GM10248 (cell line): ENCODE results near the gene CHRNA7.

Experiments used
- CTCF ChIA-PET: fragments of 300-600 bp; sonication (Branson Sonifier 250); formaldehyde crosslinking; extraction: SDS; loops from one replicate; lab custom pipeline; 2021; ENCODE audit warnings: antibody characterized with exemption; lab: Yijun Ruan, JAX
- POLR2A ChIA-PET: fragments of 350-650 bp; sonication (Branson Sonifier 250); formaldehyde crosslinking; extraction: SDS; loops from one replicate; lab custom pipeline; 2020; ENCODE audit warnings: antibody characterized with exemption; lab: Yijun Ruan, JAX
- DNase-seq: peaks from one replicate; pipeline ENCODE4 v3.0.0; 2012; ENCODE audit errors: extremely low spot score
- TF ChIP-seq, protein P1 (sequence below): IDR thresholded peaks from 2 replicates; pipeline ENCODE4 v1.5.1; 2012; ENCODE audit warnings: mild to moderate bottlenecking, low read depth; ENCODE audit errors: extremely low read depth, missing control alignments, control extremely low read depth

The CHRNA7 gene

DNA sequence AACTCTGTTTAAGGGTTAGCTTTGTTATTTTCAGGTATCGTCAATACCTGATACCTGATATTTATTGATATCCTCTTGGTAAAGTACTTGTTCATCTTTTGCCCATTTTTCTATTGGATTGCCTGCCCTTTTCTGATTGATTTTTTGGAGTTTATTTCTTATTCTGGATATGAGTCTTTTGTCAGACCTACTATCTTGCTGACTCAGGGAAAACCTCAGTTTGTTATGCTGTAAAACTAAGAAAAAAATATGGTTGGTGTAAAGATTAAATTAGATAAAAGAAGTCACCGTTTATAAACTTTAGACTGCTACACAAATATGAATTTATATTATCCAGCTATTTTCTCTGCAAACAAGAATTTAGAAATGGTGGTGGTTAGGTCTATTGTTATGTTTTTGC lies 65.9 kb downstream of the CHRNA7 start:
- CTCF ChIA-PET, result no interaction called here
- TF ChIP-seq, protein P1, sequence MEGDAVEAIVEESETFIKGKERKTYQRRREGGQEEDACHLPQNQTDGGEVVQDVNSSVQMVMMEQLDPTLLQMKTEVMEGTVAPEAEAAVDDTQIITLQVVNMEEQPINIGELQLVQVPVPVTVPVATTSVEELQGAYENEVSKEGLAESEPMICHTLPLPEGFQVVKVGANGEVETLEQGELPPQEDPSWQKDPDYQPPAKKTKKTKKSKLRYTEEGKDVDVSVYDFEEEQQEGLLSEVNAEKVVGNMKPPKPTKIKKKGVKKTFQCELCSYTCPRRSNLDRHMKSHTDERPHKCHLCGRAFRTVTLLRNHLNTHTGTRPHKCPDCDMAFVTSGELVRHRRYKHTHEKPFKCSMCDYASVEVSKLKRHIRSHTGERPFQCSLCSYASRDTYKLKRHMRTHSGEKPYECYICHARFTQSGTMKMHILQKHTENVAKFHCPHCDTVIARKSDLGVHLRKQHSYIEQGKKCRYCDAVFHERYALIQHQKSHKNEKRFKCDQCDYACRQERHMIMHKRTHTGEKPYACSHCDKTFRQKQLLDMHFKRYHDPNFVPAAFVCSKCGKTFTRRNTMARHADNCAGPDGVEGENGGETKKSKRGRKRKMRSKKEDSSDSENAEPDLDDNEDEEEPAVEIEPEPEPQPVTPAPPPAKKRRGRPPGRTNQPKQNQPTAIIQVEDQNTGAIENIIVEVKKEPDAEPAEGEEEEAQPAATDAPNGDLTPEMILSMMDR, result no peak
- no peak for DNase-seq
- POLR2A ChIA-PET, result no interaction called here

DNA sequence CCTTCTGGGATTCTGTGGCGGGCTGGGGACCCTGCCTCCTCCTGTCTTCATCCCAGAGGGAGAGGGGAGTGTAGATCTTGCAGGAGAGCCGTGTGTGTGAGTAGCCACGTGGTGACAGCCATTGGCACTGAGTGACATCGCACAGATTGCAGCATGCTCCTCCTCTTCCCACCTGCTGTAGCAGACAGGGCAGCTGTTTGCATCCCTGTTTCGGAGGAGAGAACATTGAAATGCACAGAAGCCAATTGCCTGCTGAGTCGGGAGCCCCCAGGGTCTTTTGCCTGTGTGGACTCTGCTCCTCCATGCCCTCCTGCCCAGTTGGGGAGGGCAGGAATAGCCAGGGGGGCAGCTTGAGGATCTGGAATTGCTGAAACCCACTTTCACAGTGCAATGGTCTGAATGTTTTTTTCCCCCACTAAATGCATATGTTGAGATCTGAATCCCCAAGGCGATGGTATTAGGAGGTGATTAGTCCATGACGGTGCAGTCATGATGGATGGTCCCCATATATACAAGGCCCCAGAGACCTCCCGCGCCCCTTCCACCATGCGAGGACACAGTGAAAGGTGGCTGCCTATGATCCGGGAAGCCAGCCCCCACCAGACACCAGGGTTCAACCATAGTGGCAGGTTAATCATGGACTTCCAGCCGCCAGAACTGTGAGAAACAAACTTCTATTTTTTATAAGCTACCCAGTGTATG lies 66.8 kb downstream of the CHRNA7 start:
- TF ChIP-seq, protein P1, result no peak
- ChIA-PET POLR2A (no interaction called here), CTCF (no interaction called here)
- DNase-seq, result no peak

DNA sequence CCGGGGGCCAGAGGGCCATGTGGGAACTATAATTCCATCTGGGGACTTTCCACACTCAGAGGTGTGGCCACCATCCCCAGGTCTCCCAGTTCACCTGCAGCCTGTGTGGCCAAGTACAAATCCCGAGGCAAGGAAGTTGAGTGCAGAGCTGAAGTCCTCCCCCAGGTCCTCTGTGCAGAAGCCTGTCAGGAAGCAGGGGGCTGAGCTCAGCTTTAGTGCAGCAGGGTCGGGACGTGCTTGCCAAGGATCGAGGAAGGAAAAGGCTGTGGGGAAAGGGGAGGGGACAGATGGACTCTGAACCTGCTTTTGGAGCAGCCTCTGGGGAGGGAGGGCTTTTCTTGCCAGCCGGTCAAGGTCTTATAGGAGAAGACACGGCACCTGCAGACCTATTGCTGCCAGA lies 67.7 kb downstream of the CHRNA7 start:
- ChIA-PET CTCF (no interaction called here), POLR2A (no interaction called here)
- DNase-seq, result no peak
- TF ChIP-seq, protein P1, result no peak

DNA sequence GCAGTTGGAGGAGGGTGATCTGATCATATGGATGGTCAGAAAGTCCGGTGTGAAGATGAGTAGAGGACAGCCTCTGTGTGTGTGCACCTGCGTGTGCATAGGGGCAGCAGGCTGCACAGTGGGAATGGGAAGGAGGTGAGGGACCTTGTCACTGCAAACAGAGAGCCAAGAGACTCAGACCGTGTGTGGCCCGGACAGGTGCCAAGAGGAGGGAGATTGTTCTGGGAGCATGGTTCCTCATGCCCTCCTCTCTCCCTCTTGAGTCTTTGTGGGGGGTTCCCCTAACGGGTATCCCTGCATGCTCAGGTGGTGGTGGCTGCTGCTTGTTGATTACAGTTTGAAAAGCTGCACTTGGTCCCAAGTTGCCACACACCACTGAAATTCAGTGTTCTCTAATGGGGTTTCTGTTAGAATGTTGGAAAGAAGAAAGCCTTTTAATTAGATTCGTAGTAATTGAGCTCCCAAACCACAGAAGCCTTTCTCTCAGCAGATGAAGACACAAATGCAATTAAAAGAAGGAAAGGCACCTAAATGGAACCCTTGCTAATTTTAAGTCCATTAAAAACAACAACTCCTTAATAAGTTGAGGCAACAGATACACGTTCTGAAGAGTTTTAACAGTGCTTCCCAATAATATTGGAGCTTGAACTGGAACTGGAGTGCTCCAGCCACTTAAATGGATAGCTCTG lies 68.9 kb downstream of the CHRNA7 start:
- POLR2A ChIA-PET, result no interaction called here
- DNase-seq, result no peak
- TF ChIP-seq, protein P1, result no peak
- CTCF ChIA-PET, result interaction anchor here (1.7 kb wide), 1 partner anchor 8 kb away, joined by 6 read pairs; no protein-coding TSS in a partner anchor

DNA sequence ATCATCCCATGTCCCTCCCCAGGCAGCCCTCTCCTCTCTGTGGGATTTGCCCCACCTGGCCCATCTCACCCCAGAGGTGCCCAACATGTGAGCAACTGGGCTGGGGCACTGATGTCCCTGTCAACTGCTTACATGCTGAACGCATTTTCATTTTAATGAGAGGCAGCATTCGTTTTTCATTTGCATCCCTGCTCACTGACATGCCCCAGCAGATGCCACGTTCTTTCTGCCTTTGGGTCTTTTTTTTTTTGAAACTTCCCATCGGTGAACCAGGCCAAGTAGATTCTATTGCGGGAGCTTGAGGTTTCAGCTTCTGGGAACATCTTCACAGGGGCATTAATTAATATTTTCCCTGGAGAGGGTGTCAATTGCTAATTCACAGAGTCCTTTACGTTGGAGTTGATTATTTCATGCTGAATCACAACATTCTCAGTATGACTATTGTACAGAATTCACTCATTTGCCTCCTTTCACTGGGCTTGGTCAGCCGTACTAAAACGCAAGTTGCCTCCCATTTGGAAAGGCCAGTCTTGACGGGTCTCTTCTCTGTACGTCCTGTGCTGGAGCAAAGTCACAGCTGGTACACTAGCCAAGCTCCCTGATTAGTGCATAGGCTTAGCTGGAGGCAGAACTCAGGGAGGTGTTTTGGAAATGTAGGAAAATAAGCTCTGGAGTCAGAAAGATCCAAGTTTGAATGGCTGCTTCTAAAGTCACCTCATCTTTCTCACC lies 69.8 kb downstream of the CHRNA7 start:
- TF ChIP-seq, protein P1, result no peak
- DNase-seq, result no peak
- ChIA-PET CTCF (interaction anchor here (0.7 to 1.7 kb wide), 3 partner anchors 9 to 18 kb away, joined by 3 to 6 read pairs (median 3); no protein-coding TSS in a partner anchor), POLR2A (no interaction called here)
